Adrenal gland (tissue), 5 donors: ENCODE measurements around the gene INPP4A.

Source experiments
- CTCF ChIP-seq, 6 experiments: fragments of 450-650 bp in 4 of 6; fragments of 200-600 bp in 2 of 6; sonication (generic) in 1 of 6; IDR thresholded peaks; 1 replicate in 5 of 6; 2 replicates in 1 of 6; pipeline versions ENCODE4 v1.5.1 to v1.8.0; 2016 to 2021; ENCODE audit warnings: antibody characterized with exemption in 6 of 6, mild to moderate bottlenecking in 2 of 6, moderate library complexity in 1 of 6
- POLR2A ChIP-seq, 2 donors: fragments of 450-650 bp; IDR thresholded peaks; one replicate each; pipeline ENCODE4 v1.6.1; 2017; ENCODE audit warnings: antibody characterized with exemption in 2 of 2, mild to moderate bottlenecking in 2 of 2, moderate library complexity in 1 of 2
- donor health status: DM: no; HTN: no; CAD: no.

GRCh38 chr2:98552499-98553179, 108.0 kb downstream of the INPP4A start:
- TF ChIP-seq POLR2A (IDR thresholded peaks at IDR 0.05), result no peak
- TF ChIP-seq CTCF (IDR thresholded peaks at IDR 0.05), result no peak
